K562 (cell line): ENCODE data around the gene MRFAP1. TPM values are rescaled to one million over a fixed set of nuclear protein-coding genes. Genes with fewer than 3 reads are reported as not detected.

Experiments
- ATAC-seq: fragments of 200-7000 bp; cut with Tn5 transposase; 3 replicates; pipeline ENCODE4 v1.9.1; 2020; ENCODE audit warnings: moderate library complexity
- BruUV-seq: library from RNA; stranded (reverse); fragments of 400-500 nt; replicated peaks from 2 replicates; lab custom pipeline; 2021; lab: Mats Ljungman, UMichigan
- CTCF ChIA-PET: fragments of 300-600 bp; formaldehyde crosslinking; extraction: SDS; loops from one replicate; lab custom pipeline; 2021; ENCODE audit warnings: low intra/inter-chr PET ratio; lab: Yijun Ruan, JAX
- POLR2A ChIA-PET: fragments of 300-600, 350-650 bp; sonication (Branson Sonifier 250); formaldehyde crosslinking; extraction: SDS; loops from one replicate; lab custom pipeline; 2021; ENCODE audit warnings: antibody characterized with exemption, inconsistent platforms; lab: Yijun Ruan, JAX
- DNase-seq, 4 experiments: peaks; one replicate each; pipeline versions ENCODE4 v3.0.0 to v3.0.0-alpha.2; 2011 to 2018; ENCODE audit warnings: low spot score in 3 of 4, mixed read lengths in 3 of 4; ENCODE audit errors: extremely low read depth in 1 of 4
- FAIRE-seq: peaks from 2 replicates; lab custom pipeline; 2011; peaks lifted over from hg19 to GRCh38; lab: Jason Lieb, UNC
- H2AFZ ChIP-seq: 2 replicates; pipeline ENCODE4 v1.6.0; 2011; ENCODE audit warnings: low read depth, low read length, control low read depth, inconsistent platforms
- H3K27ac ChIP-seq: fragments of 200-600 bp; 3 replicates; pipeline ENCODE4 v1.8.0; 2011; ENCODE audit warnings: low read depth, mild to moderate bottlenecking, control low read depth, inconsistent platforms, low read length, moderate library complexity, mixed read lengths; ENCODE audit errors: extremely low read depth
- H3K27me3 ChIP-seq, 2 experiments: fragments of 300-600 bp in 1 of 2; 2 replicates in 1 of 2; 3 replicates in 1 of 2; pipeline versions ENCODE4 v1.6.0 to v1.8.0; 2011; ENCODE audit warnings: inconsistent platforms in 2 of 2, low read length in 2 of 2, mild to moderate bottlenecking in 1 of 2, mixed read lengths in 1 of 2, moderate library complexity in 1 of 2; ENCODE audit not compliant: control insufficient read depth in 2 of 2, insufficient read depth in 2 of 2
- H3K36me3 ChIP-seq: fragments of 300-600 bp; 3 replicates; pipeline ENCODE4 v1.8.0; 2011; ENCODE audit warnings: mild to moderate bottlenecking, low read length, inconsistent platforms; ENCODE audit not compliant: control insufficient read depth, insufficient read depth
- H3K4me1 ChIP-seq, 2 experiments: fragments of 200-600 bp in 1 of 2; replicated peaks in 1 of 2; 2 replicates in 1 of 2; 3 replicates in 1 of 2; pipeline versions ENCODE4 v1.5.1 to v1.8.0; 2011; ENCODE audit warnings: inconsistent platforms in 2 of 2, low read length in 2 of 2, mild to moderate bottlenecking in 1 of 2, mixed read lengths in 1 of 2, moderate library complexity in 1 of 2; ENCODE audit not compliant: control insufficient read depth in 2 of 2, insufficient read depth in 2 of 2
- H3K4me2 ChIP-seq: 2 replicates; pipeline ENCODE4 v1.6.1; 2011; ENCODE audit warnings: low read length, control low read depth, inconsistent platforms, mixed read lengths; ENCODE audit not compliant: insufficient read depth
- H3K4me3 ChIP-seq: fragments of 200-600 bp; sonication (generic), shearing (Covaris generic); 2 replicates; pipeline ENCODE4 v1.5.1; 2016; ENCODE audit warnings: control low read depth, inconsistent platforms
- H3K79me2 ChIP-seq: fragments of 200-600 bp; 3 replicates; pipeline ENCODE4 v1.8.0; 2011; ENCODE audit warnings: low read length, inconsistent platforms; ENCODE audit not compliant: control insufficient read depth, insufficient read depth
- H3K9ac ChIP-seq, 2 experiments: 2 replicates each; pipeline versions ENCODE4 v1.6.0 to v1.6.1; 2011; ENCODE audit warnings: low read depth in 2 of 2, low read length in 2 of 2, control low read depth in 1 of 2, inconsistent platforms in 1 of 2, mild to moderate bottlenecking in 1 of 2, mixed read lengths in 1 of 2; ENCODE audit not compliant: insufficient read depth in 1 of 2
- H3K9me1 ChIP-seq: one replicate; pipeline ENCODE4 v1.6.0; 2011; ENCODE audit warnings: inconsistent platforms, mild to moderate bottlenecking, low read length, moderate library complexity; ENCODE audit not compliant: control insufficient read depth, insufficient read depth
- H3K9me3 ChIP-seq: replicated peaks from 2 replicates; pipeline ENCODE4 v1.5.1; 2011; ENCODE audit warnings: low read depth, low read length, inconsistent platforms; ENCODE audit not compliant: control insufficient read depth, insufficient read depth
- H4K20me1 ChIP-seq: replicated peaks from 2 replicates; pipeline ENCODE4 v1.6.1; 2011; ENCODE audit warnings: low read length, inconsistent platforms, mixed read lengths; ENCODE audit not compliant: control insufficient read depth, insufficient read depth
- HLTF ChIP-seq: fragments of 450-650 bp; IDR thresholded peaks from 2 replicates; pipeline ENCODE4 v1.6.1; 2016
- JUND ChIP-seq, 2 experiments: IDR thresholded peaks; 2 replicates in 1 of 2; 3 replicates in 1 of 2; pipeline ENCODE4 v1.6.1; 2011; ENCODE audit warnings: borderline replicate concordance in 2 of 2, low read depth in 2 of 2, low read length in 2 of 2, improper control_type of control experiment in 1 of 2, missing biosample characterization in 1 of 2, missing genetic modification characterization in 1 of 2, missing genetic modification reagents in 1 of 2
- NFATC3 ChIP-seq: fragments of 450-650 bp; IDR thresholded peaks from 2 replicates; pipeline ENCODE4 v1.6.1; 2017; ENCODE audit warnings: mild to moderate bottlenecking
- NR4A1 ChIP-seq, 2 experiments: fragments of 250-450 bp in 1 of 2; fragments of 450-650 bp in 1 of 2; sonication (Bioruptor Pico) in 1 of 2; IDR thresholded peaks; 2 replicates each; pipeline versions ENCODE4 v1.4.0 to v1.6.1; 2016 to 2020; ENCODE audit warnings: mild to moderate bottlenecking in 2 of 2, missing compliant biosample characterization in 1 of 2, missing genetic modification characterization in 1 of 2, moderate library complexity in 1 of 2
- PTTG1 ChIP-seq: fragments of 450-650 bp; IDR thresholded peaks from 2 replicates; pipeline ENCODE4 v1.6.1; 2016; ENCODE audit warnings: low read depth, mild to moderate bottlenecking, missing genetic modification characterization, missing compliant biosample characterization
- ZBTB33 ChIP-seq: sonication (generic); formaldehyde crosslinking; IDR thresholded peaks from 2 replicates; pipeline ENCODE4 v1.8.1; 2023; ENCODE audit warnings: mild to moderate bottlenecking, missing genetic modification reagents
- ZNF584 ChIP-seq: fragments of 200-800 bp; sonication (Bioruptor generic); IDR thresholded peaks from 2 replicates; pipeline ENCODE4 v1.6.1; 2016; ENCODE audit warnings: low read depth, mild to moderate bottlenecking, missing genetic modification characterization, missing compliant biosample characterization
- WGBS: fragments of 100-300 bp; shearing (Covaris generic); methylation state at CpG from one replicate; pipeline ENCODE4 v1.1.6; 2016; ENCODE audit warnings: low coverage, mixed read lengths; ENCODE audit not compliant: insufficient coverage; ENCODE audit errors: missing lambda C conversion rate; 5-methylcytosine and 5-hydroxymethylcytosine counted together
- in situ Hi-C: fragments of 300-500 bp; cut with MboI; formaldehyde crosslinking; loops from 4 replicates; pipeline ENCODE4 v1.15.0; 2018; ENCODE audit warnings: inconsistent platforms, mixed read lengths
- intact Hi-C: fragments of 100-400 bp; cut with micrococcal nuclease; formaldehyde crosslinking; loops from 2 replicates; pipeline ENCODE4 v1.14.2; 2022
- polyA plus RNA-seq, 8 experiments: library from polyadenylated mRNA; depleted of rRNA in 4 of 8; stranded (reverse) in 5 of 8; unstranded in 3 of 8; fragments of >200 nt; fragmentation: Nextera tagmentation in 2 of 8; fragmentation: Illumina TruSeq in 1 of 8; extraction: Ambion mirVana in 2 of 8; extraction: Trizol in 1 of 8; gene quantifications; 2 replicates each; pipeline versions ENCODE4 v1.2.1 to v1.2.3, GENCODE V29; 2011 to 2014; ENCODE audit warnings: inconsistent platforms in 1 of 8, missing spikeins in 1 of 8
- total RNA-seq, 7 experiments: library from RNA; depleted of rRNA in 6 of 7; stranded (reverse); fragments of >200 nt in 6 of 7; fragmentation: Illumina TruSeq in 2 of 7; extraction: Trizol in 2 of 7; gene quantifications; 2 replicates each; pipeline versions ENCODE4 v1.2.1 to v1.2.3, GENCODE V29; 2011 to 2021; ENCODE audit warnings: low replicate concordance in 1 of 7
- TF ChIP-seq, protein P1 (sequence below): fragments of 250-450 bp; sonication (Bioruptor Pico); IDR thresholded peaks from 2 replicates; pipeline ENCODE4 v1.5.0; 2021; ENCODE audit warnings: mild to moderate bottlenecking, moderate library complexity
- TF ChIP-seq, protein P2 (sequence below): IDR thresholded peaks from 2 replicates; pipeline ENCODE4 v1.6.1; 2011; ENCODE audit not compliant: insufficient read length; ENCODE audit errors: extremely low read depth

Gene MRFAP1
- total and polyA plus RNA-seq, 9 of the 15 experiments (the other 6 are each of a cell fraction or from before 2014, with no cell fraction given), result 46.0 to 270 (median 151) TPM

DNA sequence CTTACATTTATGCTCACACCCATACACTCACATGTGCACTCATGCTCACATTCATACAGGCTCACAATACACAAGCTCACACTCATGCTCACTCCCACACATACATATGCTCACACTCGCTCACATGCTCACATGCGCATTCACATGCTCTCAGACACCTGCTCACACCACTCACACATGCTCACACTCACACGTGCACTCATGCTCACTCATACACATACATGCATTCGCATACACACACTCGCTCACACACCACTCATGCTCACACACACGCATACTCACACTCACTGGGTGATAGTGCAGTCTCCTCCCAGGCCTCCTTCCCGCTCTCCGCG is 24.8 kb downstream of the MRFAP1 start:
- ATAC-seq, result no peak
- CTCF ChIA-PET, result no interaction called here

More for the DNA sequence above, 24.8 kb downstream of the MRFAP1 start:
- DNase-seq (no peak), FAIRE-seq (no peak)
- Histone ChIP-seq H3K9me3 (0 out of 2 replicates have a peak, but pooled peaks cover 3% of the 10 kb centered on the region), H4K20me1 (no peaks in the 10 kb centered on the region), H3K4me1 (peaks cover 0 to 14% of the 10 kb centered on the region in 2 experiments; a peak in 3 of 5 replicates), H3K4me2 (no peak overlapping the region), H3K79me2 (no peaks in the 10 kb centered on the region), H3K9ac (no peak overlapping the region), H3K36me3 (no peaks in the 10 kb centered on the region), H2AFZ (no peak overlapping the region), H3K27me3 (0 out of 5 replicates have a peak, but pooled peaks cover 3 to 5% of the 10 kb centered on the region in 2 experiments), H3K9me1 (no peaks in the 10 kb centered on the region), H3K4me3 (no peak overlapping the region), H3K27ac (no peak overlapping the region; the same call in 2 of the 3 replicates)
- WGBS, result 87% methylated on average over 6 of the region's 9 CpGs
- TF ChIP-seq NFATC3, result no peak
- no peak for TF ChIP-seq JUND (IDR thresholded peaks at IDR 0.05; ENCODE audit: borderline replicate concordance, low read depth, low read length)
- no peak for TF ChIP-seq JUND (tag; IDR thresholded peaks at IDR 0.05; ENCODE audit: borderline replicate concordance, low read depth, low read length)
- TF ChIP-seq, protein P1, sequence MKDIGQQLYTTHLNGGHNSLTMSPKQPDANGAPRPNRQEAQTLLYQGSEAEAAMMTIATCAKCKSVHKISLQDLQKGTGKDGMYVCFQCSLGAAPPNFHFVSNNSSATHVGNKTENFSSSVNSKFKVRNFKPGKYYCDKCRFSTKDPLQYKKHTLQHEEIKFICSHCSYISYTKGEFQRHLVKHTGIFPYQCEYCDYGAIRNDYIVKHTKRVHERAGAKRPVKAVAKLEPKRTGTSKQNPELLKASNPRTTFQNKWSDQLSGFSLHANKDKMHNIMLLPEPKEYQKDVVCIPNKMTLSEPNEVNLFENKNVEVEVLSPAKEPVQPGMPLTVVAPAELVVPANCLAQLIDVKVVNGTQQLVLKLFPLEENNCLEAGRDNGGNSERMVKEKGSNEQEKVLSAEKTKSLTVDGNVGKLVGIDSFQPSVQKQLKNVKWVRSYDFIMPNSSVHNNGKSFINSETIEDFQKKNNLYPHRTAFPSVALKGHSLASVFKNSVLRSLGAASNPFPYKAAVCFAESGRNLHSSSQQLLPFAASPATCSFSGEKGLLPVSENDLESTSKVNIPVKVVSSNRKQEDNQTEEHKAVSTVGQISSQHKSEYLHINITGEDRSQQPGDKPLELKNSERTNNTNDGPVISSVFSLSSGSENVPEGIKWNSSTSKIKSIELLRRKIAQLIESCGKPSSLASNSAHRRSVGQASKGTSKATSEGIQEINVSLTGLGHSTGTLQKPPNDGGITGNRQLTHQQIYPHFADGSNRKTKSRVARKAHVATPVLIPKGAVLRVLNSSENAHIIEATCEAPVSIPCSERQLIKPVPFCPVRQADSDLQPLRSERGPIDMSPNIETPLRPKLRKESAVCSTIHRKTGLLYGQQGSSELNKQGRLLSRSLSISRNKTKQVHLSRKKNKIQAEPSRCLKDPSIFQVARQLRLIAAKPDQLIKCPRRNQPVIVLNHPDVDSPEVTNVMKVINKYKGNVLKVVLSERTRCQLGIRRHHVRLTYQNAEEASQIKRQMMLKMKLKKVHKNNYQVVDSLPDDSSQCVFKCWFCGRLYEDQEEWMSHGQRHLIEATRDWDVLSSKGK (CRISPR knock-in tag), result no peak
- no peak for TF ChIP-seq HLTF
- no peak for TF ChIP-seq PTTG1
- no peak for TF ChIP-seq NR4A1 (CRISPR knock-in tag; IDR thresholded peaks at IDR 0.05)
- no peak for TF ChIP-seq NR4A1 (tag; IDR thresholded peaks at IDR 0.05)
- TF ChIP-seq ZNF584, result no peak
- TF ChIP-seq, protein P2, sequence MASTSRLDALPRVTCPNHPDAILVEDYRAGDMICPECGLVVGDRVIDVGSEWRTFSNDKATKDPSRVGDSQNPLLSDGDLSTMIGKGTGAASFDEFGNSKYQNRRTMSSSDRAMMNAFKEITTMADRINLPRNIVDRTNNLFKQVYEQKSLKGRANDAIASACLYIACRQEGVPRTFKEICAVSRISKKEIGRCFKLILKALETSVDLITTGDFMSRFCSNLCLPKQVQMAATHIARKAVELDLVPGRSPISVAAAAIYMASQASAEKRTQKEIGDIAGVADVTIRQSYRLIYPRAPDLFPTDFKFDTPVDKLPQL, result no peak
- peak; percentile 66 for TF ChIP-seq ZBTB33 (CRISPR knock-in tag)
- in situ Hi-C loops, result no loop called here
- BruUV-seq, result no TSS peak
- POLR2A ChIA-PET, result no interaction called here
- intact Hi-C loops, result no loop called here
